Right lobe of liver (tissue), 6 donors: ENCODE results near the gene KDM4C. TPM values are rescaled to one million over a fixed set of nuclear protein-coding genes. Genes with fewer than 3 reads are reported as not detected.
A peak's percentile ranks its signal among the peaks of the same experiment; 100 is the strongest.

Experiments used
- ATAC-seq, 4 donors: fragments of 200-7000 bp; cut with Tn5 transposase; one replicate each; pipeline ENCODE4 v1.9.1; 2020; ENCODE audit warnings: mild to moderate bottlenecking in 4 of 4, moderate library complexity in 4 of 4
- DNase-seq, 3 donors: peaks; one replicate each; pipeline ENCODE4 v3.0.0-alpha.2; 2020
- H3K27ac ChIP-seq, 3 donors: fragments of 200-600 bp; one replicate each; pipeline ENCODE4 v1.8.0; 2022
- H3K27me3 ChIP-seq, 2 donors: fragments of 200-600 bp; one replicate each; pipeline ENCODE4 v1.8.0; 2022
- H3K36me3 ChIP-seq, 4 donors: fragments of 200-600 bp; sonication (generic) in 1 of 4; one replicate each; pipeline versions ENCODE4 v1.5.1 to v1.8.0; 2017 to 2022; ENCODE audit warnings: control low read depth in 1 of 4
- H3K4me1 ChIP-seq, 4 donors: fragments of 200-600 bp; sonication (generic) in 1 of 4; one replicate each; pipeline versions ENCODE4 v1.5.1 to v1.8.0; 2017 to 2022; ENCODE audit warnings: control low read depth in 1 of 4
- H3K4me3 ChIP-seq, 3 donors: fragments of 200-600 bp; one replicate each; pipeline ENCODE4 v1.8.0; 2022
- H3K9me3 ChIP-seq, 4 donors: fragments of 200-600 bp; sonication (generic) in 1 of 4; one replicate each; pipeline versions ENCODE4 v1.5.1 to v1.8.0; 2017 to 2022; ENCODE audit warnings: control low read depth in 1 of 4
- POLR2A ChIP-seq: fragments of 450-650 bp; IDR thresholded peaks from one replicate; pipeline ENCODE4 v1.6.1; 2017; ENCODE audit warnings: antibody characterized with exemption, mild to moderate bottlenecking
- WGBS: methylation state at CpG from one replicate; pipeline ENCODE4 v1.1.6; 2018; ENCODE audit warnings: low coverage, low lambda C conversion rate; ENCODE audit not compliant: insufficient coverage; ENCODE audit errors: missing lambda C conversion rate; 5-methylcytosine and 5-hydroxymethylcytosine counted together
- intact Hi-C, 2 donors: fragments of 100-400 bp; cut with DNase I; formaldehyde crosslinking; loops; one replicate each; pipeline versions ENCODE4 v1.11.2 to v1.14.1; 2022
- total RNA-seq, 6 experiments: library from RNA; depleted of rRNA in 2 of 6; stranded (reverse); fragments of >200 nt in 2 of 6; fragmentation: NEBNext Ultra II Directional in 3 of 6; extraction: Animal tissue kit (Norgen Biotek cat#: 25700) in 3 of 6; gene quantifications; one replicate each; pipeline versions ENCODE4 v1.1.0 to v1.2.4, GENCODE V29; 2016 to 2023
- TF ChIP-seq, protein P1 (sequence below), 4 donors: fragments of 200-600 bp in 3 of 4; fragments of 450-650 bp in 1 of 4; IDR thresholded peaks; one replicate each; pipeline versions ENCODE4 v1.5.1 to v1.8.0; 2016 to 2022; ENCODE audit warnings: antibody characterized with exemption in 4 of 4, mild to moderate bottlenecking in 2 of 4
- donor health status: DM: no; HTN: yes; CAD: no.
- donor health status: DM: no; HTN: no; CAD: no.
- donor health status: DM: no; HTN: no; CAD: no.
- donor health status: DM: no; HTN: yes; CAD: no.
- donor health status: DM: no; HTN: yes; CAD: no.

Gene KDM4C
- total RNA-seq, 6 experiments from 2014 or later: 14.1 to 20.9 (median 15.3) TPM

DNA sequence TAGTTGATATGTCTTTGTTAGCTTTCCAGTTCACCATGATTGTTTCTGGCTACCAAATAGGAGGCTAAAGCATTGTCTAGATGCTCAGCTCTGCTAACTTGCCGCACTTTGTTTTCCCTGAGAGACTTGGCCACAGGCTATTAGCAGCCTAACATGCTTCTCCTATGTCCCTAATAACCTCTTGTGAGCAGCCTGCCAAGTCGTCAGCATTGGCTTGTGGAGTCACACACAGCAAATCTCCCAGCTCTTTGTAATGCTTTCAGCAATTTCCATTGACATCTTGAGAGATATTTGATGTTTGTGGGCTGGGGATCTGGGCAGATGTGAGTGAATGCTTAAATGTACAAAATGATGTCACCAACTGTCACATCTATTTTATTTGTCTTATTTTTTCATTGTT, 346.9 kb downstream of the KDM4C start:
- H3K36me3 ChIP-seq: peaks cover 0 to 5% (median 0%) of the 10 kb centered on the region in 4 donors
- intact Hi-C loops: no loop called here
- ATAC-seq (no peak), DNase-seq (no peak)
- no peak overlapping the region for H3K4me3 ChIP-seq
- no peaks in the 10 kb centered on the region for H3K4me1 ChIP-seq
- no peaks in the 10 kb centered on the region for H3K9me3 ChIP-seq
- no peaks in the 10 kb centered on the region for H3K27me3 ChIP-seq
- TF ChIP-seq, protein P1, sequence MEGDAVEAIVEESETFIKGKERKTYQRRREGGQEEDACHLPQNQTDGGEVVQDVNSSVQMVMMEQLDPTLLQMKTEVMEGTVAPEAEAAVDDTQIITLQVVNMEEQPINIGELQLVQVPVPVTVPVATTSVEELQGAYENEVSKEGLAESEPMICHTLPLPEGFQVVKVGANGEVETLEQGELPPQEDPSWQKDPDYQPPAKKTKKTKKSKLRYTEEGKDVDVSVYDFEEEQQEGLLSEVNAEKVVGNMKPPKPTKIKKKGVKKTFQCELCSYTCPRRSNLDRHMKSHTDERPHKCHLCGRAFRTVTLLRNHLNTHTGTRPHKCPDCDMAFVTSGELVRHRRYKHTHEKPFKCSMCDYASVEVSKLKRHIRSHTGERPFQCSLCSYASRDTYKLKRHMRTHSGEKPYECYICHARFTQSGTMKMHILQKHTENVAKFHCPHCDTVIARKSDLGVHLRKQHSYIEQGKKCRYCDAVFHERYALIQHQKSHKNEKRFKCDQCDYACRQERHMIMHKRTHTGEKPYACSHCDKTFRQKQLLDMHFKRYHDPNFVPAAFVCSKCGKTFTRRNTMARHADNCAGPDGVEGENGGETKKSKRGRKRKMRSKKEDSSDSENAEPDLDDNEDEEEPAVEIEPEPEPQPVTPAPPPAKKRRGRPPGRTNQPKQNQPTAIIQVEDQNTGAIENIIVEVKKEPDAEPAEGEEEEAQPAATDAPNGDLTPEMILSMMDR (IDR thresholded peaks at IDR 0.05): no peak
- TF ChIP-seq POLR2A: no peak
- 95% methylated on average over 2 of the region's 2 CpGs for WGBS
- no peak overlapping the region for H3K27ac ChIP-seq

DNA sequence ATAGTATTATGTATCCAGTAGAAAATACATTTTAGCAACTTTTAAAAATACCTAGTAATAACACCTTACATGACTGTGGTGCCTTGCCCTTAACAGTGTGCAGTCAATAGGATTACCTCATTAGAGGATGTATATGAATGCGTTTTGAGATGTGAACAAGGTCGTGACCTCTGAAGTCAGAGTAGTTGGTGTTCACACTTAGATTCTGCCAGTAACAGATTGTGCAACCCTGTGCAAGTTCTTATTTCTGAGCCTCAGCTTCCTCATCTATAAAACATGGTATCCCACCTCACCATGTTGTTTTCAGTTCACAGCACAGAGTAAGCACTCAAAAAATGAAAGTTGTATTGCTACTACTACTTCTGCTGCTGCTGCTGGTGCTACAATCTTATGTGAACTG, 347.3 kb downstream of the KDM4C start:
- peak; percentile 23 to 67 (median 35) for ATAC-seq
- TF ChIP-seq, protein P1 (IDR thresholded peaks at IDR 0.05): no peak
- TF ChIP-seq POLR2A: no peak
- Histone ChIP-seq H3K36me3 (peaks cover 0 to 5% (median 0%) of the 10 kb centered on the region in 4 donors), H3K4me3 (no peak overlapping the region), H3K4me1 (no peaks in the 10 kb centered on the region), H3K27me3 (no peaks in the 10 kb centered on the region), H3K27ac (no peak overlapping the region), H3K9me3 (no peaks in the 10 kb centered on the region)
- DNase-seq: no peak
- intact Hi-C loops: no loop called here
- WGBS: 33% methylated on average over 2 of the region's 2 CpGs

DNA sequence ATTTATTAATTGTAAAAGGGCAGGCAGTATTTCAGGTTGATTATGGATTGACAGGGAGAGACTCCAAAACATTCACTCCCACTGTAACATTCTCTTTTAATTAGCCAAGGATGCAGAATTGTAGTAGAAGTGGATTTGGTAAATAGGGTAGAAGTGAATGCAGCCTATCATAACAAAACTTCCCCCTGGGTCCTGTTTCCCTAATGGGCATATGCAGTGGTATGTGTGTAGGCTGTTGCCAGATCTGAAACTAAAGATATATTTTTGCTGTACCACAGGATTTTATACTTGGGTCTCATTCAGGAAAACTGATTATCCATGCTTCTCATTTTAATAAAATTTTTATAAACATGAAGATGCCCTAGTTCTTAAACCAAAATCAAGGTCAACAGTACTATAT, 351.2 kb downstream of the KDM4C start:
- no peak for ATAC-seq
- TF ChIP-seq, protein P1 (IDR thresholded peaks at IDR 0.05): no peak
- TF ChIP-seq POLR2A: no peak
- H3K9me3 ChIP-seq: no peaks in the 10 kb centered on the region
- H3K36me3 ChIP-seq: peaks cover 0 to 6% (median 0%) of the 10 kb centered on the region in 4 donors
- intact Hi-C loops: no loop called here
- H3K27ac ChIP-seq: no peak overlapping the region
- H3K4me3 ChIP-seq: no peak overlapping the region
- no peaks in the 10 kb centered on the region for H3K27me3 ChIP-seq
- no peak for DNase-seq
- H3K4me1 ChIP-seq: no peaks in the 10 kb centered on the region

DNA sequence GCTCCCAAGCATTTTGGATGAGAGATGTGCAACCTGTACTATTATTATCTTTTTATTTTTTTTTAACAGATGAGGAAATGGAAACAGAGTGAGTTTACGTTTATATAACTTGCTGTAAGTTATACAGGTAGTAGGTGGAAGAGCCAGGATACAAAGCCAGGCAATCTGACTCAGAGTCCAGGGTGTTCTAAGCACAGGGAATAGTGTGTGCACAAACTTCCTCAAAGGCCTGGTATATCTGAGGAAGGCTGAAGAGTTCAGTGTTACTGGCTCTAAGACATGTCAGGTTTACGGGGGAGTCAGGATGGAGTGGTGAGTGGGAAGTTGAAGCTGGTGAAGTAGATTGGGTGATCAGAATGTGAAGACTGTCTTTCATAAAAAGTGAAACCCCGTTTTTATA, 353.6 kb downstream of the KDM4C start:
- TF ChIP-seq, protein P1 (IDR thresholded peaks at IDR 0.05): no peak
- TF ChIP-seq POLR2A: no peak
- Histone ChIP-seq H3K4me3 (no peak overlapping the region), H3K27ac (no peak overlapping the region), H3K36me3 (peaks cover 0 to 7% (median 0%) of the 10 kb centered on the region in 4 donors), H3K4me1 (no peaks in the 10 kb centered on the region), H3K27me3 (no peaks in the 10 kb centered on the region), H3K9me3 (no peaks in the 10 kb centered on the region)
- intact Hi-C loops: no loop called here
- 85% methylated on average over 3 of the region's 3 CpGs for WGBS
- DNase-seq (no peak), ATAC-seq (no peak)

DNA sequence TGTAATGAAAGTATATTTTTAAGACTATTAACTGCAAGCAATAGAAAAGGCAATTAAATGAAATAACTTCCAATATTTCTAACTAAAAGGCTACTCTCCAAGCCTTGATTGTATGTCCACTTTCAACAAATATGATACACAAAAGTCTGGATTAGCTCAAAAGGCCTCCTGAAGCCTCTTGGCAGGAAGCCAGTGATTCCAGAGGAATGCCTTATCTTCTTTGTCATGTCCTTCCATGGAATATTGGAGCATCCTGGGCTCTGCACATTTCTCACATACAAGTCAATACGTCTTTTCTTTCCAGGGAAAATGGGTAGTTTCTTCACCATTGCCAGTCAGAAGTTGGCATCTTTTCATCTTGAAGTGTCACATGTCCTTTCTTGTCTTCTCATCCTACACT, 357.8 kb downstream of the KDM4C start:
- DNase-seq (no peak), ATAC-seq (no peak)
- intact Hi-C loops: no loop called here
- WGBS: 60% methylated on average over 1 of the region's 1 CpG
- H3K27ac ChIP-seq: no peak overlapping the region
- no peak overlapping the region for H3K4me3 ChIP-seq
- H3K9me3 ChIP-seq: no peaks in the 10 kb centered on the region
- TF ChIP-seq POLR2A: no peak
- TF ChIP-seq, protein P1 (IDR thresholded peaks at IDR 0.05): no peak
- peaks cover 0 to 7% (median 0%) of the 10 kb centered on the region in 4 donors for H3K36me3 ChIP-seq
- no peaks in the 10 kb centered on the region for H3K27me3 ChIP-seq
- no peaks in the 10 kb centered on the region for H3K4me1 ChIP-seq
